HL-60/S4 treated with retinoic acid at 250 ng/mL for 4 days and 3 days (cell line): ENCODE data around the gene TMEM117.

ENCODE experiments used
- in situ Hi-C: fragments of 300-500 bp; cut with MboI; formaldehyde crosslinking; loops from 2 replicates; pipeline ENCODE4 v1.7.0; 2022; ENCODE audit warnings: low sequenced_read_pairs

Gene TMEM117

DNA sequence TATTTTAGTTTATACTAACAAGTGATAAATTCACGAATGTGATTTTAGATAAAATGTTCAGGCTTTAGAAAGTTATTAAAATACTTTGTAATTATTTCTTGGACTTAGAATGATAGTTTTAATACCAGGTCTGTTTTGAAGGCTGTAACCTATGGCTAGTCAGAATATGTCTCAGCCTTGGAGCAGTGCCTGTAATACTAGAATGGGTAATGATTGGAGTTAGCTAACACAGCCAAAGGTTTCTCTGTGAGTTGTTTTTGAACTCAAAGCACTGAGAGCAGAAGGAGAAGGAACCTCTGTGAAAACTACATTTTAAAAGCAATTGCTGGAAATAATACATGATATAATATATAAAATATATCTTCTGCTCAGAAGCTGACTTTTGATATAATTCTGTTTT is 110.1 kb downstream of the TMEM117 start:
- in situ Hi-C loops: no loop called here

DNA sequence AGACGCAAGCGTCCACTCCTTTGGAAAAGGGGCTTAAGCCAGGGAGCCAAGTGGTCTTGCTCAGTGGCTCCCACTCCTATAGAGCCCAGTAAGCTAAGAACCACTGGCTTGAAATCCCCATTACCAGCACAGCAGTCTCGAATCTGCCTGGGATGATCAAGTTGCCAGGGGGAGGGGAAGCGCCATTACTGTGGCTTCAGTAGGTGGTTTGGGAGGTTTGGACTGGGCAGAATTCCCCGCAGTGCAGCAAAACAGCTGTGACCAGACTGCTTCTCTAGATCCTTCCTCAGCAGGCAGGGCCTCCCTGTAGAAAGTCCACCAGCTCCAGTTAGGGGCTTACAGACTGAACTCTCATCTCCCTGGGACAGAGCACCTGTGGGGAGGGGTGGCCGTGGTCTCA is 115.4 kb downstream of the TMEM117 start:
- in situ Hi-C loops: no loop called here

DNA sequence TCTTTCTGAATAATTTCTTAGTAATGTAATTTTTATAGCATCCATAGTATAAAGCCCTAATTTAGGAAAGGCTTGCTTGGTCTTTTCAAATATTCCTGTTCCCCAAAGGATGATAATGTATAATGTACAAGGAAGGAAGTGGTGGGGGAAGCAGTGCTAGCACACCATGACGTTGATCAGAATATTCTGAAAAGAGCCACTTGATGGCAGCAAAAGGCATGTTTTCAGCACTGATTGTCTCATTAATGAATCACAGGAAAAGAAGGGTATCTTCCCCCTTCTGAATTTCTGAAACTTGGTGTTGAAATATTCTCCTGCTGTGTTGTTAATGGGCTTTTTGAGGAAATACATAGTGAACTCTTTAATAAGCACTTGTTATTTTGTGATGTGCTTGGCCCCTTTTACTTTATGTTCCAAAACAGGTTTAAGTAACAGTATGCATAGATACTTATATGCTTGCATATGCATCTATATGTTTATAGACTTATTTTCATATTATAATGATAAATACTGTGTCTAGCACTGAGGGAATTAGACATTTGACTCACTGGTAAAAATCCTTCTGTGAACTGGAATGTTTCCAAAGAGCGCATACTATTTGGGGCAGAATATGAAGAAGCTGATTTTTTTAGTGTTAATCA is 122.0 kb downstream of the TMEM117 start:
- in situ Hi-C loops: no loop called here

DNA sequence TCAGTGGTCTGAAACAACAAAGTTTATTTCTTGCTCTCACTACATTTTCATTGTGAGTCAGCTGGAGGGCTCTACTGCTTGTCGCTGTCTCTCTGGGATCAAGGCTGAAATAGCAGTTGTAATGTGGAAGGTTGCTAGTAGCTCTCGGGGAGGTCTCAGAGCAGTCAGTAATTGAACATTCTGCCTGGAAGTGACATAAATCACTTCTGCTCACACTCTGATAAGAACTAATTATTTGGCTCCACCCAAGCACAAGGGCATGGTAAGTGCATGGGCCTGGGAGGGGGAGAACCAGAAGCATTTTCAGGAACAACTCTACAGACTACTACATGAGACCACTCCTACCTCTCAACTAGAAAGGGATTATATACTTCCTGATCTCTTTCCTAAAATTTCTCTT is 128.2 kb downstream of the TMEM117 start:
- in situ Hi-C loops: no loop called here

DNA sequence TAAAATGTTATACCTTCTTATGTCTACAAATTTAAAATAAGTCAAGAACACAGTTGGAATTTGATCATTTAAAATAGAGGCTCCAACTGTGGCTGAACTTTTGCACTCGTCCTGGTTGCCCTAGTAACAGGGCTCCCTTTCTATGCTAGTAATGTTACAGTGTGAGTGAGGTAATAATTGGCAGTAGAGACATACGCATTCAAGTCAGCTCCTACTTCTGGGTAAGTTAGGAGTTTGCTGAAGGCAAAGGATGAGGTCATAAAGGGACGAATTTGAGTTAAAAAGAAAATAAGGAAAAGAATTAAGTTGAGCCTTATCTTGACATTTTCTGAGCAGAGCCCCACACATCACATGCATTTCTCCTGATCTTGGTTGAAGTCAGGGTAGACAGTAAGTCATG is 129.1 kb downstream of the TMEM117 start:
- in situ Hi-C loops: no loop called here

DNA sequence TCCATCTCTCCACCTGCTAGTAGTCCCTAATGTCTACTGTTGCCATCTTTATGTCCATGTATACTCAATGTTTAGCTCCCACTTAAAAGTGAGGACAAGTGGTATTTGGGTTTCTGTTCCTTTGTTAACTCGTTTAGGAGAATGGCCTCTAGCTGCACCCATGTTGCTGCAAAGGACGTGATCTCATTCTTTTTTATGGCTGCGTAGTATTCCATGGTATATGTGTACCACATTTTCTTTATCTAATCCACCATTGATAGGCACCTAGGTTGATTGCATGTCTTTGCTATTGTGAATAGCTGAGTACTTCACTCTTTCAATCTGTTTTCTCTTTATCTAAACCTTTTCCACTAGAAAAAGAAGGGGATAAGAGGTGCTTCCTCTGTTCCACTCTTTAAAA is 130.0 kb downstream of the TMEM117 start:
- in situ Hi-C loops: no loop called here

DNA sequence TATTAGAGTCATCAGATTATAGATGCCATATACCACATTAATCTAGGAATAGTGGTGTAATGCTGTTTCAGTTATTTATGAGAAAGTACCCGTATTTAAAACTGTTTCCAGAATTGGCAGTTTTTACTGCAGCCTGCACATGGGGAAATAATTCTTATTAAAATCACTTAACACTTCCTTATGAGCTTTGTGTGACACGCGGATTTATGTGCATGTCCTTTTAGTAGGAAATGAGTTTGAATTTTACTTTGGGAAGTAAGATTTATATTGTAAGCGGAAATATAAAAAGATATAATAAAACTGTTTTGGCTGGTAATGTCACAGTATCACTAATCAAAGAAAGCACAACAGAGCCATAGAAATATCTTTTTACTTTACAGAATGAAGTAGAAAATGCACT is 132.9 kb downstream of the TMEM117 start:
- in situ Hi-C loops: no loop called here

DNA sequence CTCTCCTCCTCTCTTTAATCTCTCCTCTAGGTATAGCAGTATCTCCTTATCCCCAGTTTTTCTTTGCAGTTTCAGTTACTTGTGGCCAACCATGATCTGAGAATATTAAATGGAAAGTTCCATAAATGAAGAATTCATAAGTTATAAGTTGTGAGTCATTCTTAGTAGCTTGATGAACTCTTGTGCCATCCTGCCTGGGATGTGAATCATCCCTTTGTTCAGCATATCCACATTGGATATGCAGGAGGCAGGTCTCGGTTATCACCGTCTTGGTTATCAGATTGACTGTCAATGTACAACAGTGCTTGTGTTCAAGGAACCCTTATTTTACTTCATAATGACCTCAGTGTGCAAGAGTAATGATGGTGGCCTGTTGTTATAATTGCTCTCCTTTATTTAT is 134.0 kb downstream of the TMEM117 start:
- in situ Hi-C loops: no loop called here

DNA sequence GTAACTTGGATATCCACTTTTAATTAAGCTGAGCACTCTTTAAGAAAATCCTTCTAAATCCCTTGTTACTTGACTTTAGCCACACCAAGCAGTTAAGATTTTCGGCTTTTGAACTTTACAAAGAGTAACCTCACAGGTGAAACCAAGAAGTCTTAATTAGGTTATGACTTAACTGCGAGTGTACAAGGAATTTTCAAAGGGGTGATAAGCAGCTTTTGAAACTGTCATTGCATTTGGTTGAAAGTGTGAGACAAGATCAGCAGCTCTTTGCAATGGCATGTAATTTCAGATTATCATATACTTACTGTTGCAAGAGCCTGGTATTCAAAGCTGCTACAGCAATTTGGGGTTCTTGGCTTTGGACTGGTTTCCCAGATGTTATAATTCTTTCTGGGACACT is 137.5 kb downstream of the TMEM117 start:
- in situ Hi-C loops: no loop called here

DNA sequence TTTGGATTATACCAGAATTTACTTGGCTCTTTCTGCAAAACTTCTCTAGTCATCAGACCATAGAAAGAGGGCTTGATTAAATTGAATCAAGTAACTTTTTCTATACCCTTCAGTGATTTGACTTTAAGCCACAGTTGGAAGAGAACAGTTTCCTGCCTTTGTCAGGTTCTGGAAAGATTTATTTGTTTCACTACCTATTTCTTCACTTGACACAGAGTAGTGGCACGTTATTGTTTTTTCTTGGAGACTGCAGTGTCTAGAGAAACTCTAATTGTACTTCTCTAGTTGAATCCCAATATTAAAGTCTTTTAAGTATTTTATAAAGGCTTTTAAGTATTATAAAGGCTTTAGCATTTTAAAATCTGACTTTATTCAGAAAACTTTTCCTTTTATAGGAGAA is 138.1 kb downstream of the TMEM117 start:
- in situ Hi-C loops: no loop called here

DNA sequence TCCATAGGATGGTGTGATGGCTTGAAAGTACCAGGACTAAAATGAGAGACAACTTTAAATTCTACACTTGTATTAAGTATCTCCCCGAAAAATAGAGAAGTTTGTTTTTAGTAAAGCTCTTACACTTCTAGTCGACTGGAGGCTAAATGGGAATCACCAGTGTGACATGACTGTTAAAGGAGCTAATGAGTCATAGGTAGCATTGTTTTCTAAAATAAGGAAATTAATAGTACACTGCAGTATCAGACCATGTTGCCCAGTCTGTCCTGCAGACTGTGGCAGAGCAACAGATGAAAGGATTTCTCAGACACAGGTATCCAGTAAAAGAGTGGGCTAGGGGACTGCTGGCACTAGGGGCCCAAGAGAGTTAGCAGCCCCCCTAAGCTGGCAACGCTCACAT is 140.1 kb downstream of the TMEM117 start:
- in situ Hi-C loops: no loop called here

DNA sequence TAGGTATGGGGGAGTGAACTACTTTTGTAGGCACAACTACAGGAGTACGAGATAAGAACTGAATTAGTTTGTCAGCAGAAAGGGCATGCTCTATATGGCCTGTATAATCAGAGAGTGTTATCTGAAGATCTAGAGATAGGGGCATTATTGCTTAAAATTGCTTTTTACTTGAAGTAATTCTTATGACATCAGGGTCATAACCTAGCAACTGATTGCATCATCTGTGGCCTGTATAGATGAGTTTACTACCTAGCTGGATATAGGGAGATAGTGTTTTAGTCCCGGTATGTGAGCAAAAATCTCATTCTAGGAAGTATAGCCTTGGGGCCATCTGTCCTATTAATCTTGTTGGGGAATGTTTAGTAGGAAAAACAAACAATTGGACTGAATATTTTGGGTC is 142.7 kb downstream of the TMEM117 start:
- in situ Hi-C loops: no loop called here

DNA sequence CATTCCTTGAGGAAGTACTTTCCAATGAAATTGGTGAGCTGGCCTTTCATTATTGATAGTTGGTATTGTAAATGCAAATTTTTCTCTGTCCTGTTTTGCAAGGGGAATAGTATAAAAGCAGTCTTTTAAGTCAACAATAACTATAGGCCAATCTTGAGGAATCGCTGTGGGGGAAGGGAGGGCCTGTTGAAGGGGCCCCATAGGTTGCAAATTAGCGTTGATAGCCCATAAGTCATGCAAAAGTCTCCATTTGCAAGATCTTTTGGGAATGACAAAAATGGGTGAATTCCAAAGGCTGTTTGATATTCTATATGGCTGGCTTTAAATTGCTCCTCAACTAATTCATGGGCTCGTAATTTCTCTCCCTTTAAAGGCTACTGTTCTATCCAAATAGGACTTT is 143.6 kb downstream of the TMEM117 start:
- in situ Hi-C loops: no loop called here

DNA sequence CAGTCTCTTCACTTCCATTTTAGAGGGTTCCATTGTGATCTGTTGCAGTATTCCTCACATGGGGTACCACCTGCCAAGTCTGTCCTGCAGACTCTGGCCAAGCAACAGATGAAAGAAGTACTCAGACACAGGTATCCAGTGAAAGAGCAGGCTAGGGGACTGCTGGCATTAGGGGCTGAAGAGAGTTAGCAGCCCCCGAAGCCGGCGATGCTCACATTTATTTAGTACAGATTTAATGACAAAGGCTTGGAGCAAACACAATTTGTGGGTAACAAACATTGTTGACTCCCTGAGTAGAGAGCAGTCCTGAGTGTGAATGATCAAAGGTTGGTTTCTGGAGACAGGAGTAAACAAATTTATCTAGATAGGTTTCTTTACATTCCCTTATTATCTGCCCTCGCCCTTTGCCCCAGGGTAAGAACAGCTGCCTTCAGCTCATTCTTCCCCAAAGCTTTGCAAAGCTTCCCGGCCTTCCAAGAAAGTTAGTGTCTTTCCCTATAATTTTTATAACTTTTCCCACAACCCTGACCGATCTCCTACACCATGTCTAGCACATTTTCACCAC is 144.8 kb downstream of the TMEM117 start:
- in situ Hi-C loops: no loop called here

DNA sequence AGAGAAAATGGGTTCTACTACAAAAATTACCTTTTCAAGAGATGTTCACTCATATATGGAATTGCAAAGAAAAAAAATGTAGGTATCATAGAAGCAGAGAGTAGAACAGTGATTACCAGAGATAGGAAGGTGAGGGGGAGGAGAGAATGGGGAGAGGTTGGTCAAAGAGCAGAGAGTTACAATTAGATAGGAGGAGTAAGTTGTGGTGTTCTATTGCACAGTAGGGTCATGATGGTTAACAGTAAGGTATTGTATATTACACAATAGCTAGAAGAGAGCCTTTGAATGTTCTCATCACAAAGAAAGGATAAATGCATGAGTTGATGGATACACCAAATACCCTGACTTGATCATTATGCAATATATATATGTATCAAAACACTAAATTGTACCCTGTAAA is 145.8 kb downstream of the TMEM117 start:
- in situ Hi-C loops: no loop called here

DNA sequence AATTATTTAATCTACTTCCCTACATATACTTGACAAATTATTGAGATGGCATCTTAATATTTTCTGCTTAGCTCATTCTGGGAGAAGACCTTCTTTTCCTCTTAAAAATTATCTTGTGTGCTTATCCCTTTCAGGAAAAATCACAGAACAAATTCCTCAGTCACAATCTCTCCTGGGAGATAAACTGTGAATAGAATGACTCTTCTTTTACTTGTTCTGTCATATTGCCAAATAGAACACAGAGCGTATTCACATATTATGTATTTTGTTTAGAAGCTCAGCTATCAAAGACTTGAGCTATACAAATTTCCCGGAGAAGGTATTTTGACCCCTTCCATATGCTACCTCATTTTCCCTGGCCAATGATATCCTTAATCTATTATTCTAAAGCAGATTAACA is 146.7 kb downstream of the TMEM117 start:
- in situ Hi-C loops: no loop called here

DNA sequence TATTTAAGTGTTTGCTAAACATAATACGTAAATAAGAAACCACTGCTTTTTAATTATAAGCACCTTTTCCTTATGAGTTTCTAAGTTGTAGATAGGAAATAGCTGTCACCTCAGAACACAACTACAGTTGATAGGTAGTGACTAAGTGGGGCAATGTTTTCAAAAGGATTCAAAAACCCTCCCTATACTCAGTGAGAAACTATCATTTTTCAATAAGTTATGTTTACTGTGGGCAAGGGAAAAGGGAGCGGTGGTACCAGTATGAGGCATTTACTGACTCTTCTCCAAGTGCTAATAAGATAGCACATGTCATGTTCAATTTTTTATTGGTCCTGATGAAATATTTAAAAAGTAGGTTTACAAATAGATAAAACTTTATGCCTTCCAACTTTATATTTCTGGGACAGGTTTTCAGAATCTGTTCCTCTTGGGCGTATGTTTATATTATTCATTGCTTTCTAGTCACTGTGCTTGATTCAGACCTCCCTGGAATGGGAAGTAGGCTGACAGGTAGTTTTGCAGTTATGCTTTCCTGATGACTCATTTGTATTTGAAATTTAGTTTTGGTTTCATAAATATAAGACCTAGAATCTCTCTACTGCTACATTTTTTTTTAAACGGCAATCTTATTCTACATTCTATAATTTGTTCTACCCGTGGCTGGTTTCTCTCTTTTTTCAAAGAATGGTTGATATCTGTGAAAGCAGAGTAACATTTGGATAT is 153.1 kb downstream of the TMEM117 start:
- in situ Hi-C loops: no loop called here

DNA sequence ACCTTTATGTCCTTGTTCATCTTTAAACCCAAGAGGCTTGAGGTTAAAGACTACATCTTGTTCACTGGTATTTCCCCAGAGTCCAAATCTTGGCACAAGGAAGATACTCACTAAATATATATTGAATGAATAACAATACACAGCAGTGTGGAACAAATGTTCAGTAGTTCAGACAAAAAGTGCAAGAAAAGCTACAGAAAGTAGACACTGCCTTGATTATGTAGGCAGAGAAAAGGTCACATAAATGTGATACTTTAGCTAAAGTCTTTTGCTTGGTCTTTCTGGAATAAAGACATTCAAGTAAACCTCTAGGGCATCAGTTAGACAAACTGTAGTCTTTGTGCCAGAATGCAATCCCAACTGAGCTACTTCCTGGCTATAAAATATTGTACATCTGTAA is 157.0 kb downstream of the TMEM117 start:
- in situ Hi-C loops: no loop called here

DNA sequence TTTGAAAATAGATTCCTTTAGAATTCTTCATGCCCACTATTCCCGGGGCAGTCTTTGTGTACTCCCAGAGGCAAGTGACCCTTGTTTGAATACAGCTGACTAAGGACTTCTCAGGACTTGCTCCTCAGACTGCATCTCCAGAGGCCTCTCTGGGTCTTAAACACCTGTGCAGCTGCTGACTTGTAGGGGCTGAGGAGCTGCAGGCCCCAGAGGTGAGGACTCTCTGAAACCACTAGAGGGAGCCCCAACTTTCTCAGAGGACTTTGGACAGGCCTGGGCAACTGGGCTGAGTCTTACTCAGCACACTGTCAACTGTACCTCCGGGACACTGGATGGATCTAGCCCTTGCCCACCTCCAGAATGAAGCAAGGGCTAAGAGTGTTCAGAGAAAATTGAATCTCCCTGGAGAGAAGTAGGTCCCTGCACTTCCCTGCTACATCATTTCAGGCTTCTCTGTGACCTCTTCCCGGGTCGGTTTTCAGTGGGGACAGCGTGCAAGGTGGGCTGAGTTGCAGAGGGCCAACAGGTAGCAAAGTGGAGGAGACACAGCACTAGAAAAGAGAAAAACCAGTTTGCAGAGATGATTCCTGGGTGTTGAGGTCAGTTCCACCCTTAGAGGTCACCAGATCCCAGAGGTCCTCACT is 164.6 kb downstream of the TMEM117 start:
- in situ Hi-C loops: no loop called here

DNA sequence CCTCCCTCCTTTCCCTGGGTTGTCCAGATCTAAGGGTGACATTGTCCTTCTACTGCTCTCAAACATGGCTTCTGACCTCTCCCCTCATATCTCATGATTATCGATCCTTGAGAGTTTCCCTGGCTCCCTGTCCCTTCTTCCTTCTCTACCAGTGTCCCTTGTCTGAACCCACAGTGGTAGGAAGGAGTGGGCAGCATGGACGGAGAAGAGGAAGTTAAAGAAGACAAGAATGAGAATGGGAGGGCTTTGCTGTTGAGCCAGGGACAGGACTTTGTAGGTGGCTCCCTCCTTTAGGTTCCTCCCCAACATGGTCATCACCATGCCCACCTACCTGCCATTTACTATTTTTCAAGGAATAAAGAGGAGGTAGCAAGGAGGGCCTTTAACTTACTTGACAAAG is 166.7 kb downstream of the TMEM117 start:
- in situ Hi-C loops: no loop called here

DNA sequence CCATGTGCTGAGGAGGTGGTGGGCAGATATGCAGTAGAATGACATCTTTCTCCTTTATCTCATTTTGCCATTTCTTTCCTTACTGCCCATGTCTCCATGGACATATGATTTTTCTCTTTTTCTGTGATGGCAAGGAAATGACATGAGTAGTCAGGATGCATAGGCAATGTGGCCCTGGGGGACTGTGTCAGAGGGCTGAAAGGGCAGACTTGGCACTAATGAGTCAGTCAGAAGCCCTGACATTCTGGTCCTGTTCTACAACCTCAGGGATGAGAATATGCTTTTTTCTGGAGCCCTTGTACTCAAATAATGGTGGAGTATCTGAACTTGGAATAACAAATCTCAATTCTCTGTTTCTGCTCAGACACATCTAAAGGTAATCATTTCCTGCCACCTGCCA is 167.8 kb downstream of the TMEM117 start:
- in situ Hi-C loops: no loop called here

DNA sequence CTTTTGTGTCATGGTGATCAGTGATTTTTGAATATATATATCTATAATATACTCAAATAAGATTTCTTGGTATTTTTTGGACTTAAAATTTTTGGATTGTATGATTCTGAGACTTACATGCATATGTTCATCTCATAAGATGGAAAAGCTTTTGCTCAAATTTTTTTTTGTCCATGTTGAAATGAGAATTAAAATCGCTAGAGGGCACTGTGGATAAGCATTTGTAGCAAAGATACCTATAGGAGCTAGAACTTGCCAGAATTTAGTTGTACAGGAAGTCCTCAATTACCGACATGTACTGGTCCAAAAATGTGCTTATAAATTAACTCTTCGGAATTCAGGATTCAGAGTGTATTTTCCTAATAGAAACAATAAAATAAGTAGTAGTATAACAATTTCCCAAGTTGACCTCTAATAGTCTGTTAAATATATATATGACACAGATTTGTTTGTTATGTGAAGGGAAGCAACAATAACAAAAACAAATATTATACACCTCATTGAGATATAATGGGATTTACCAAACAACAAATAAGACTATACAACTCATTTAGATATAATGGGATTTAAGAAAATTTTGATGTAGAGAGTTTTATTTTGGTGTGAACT is 179.6 kb downstream of the TMEM117 start:
- in situ Hi-C loops: no loop called here
